ENCODE measurements around the gene CTSZ. TPM values are rescaled to one million over a fixed set of nuclear protein-coding genes. Genes with fewer than 3 reads are reported as not detected.

The CTSZ gene
- total RNA-seq, 1 experiment from 2014 or later: 113 TPM

DNA sequence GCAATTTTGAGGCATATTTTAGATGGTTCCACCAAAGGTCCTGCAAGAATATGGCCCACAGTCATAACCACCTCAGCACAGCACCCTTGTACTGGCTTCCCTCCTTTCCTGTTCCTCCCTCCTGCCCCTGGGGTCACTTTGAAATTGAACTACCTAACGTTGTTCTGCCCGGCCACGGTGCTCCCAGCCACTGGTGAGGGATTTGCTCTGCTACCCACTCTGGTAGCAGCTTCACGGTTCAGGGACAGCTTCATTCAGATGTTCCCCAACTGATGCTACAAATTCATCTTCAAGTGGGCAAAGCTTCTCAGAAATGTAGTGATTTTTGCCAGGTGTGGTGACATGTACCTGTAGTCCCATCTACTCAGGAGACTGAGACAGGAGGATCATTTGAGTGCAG lies 33.9 kb downstream of the CTSZ start:
- CTCF ChIA-PET: no interaction called here
- POLR2A ChIA-PET: no interaction called here
- no peaks in the 10 kb centered on the region for H3K4me1 ChIP-seq (ENCODE audit: control insufficient read depth, insufficient read depth, low read length)
- H3K9me3 ChIP-seq (ENCODE audit: control insufficient read depth, insufficient read depth, low read depth, low read length): no peaks in the 10 kb centered on the region
- intact Hi-C loops (cut with micrococcal nuclease; ENCODE audit: unreplicated experiment): no loop called here
- in situ Hi-C loops (cut with HindIII; ENCODE audit: low pct_unique_long_range_greater_than_20kb, low sequenced_read_pairs): no loop called here
- ATAC-seq (no peak), DNase-seq (ENCODE audit: low read depth, low spot score) (no peak)
- no peak overlapping the region for H3K4me3 ChIP-seq (ENCODE audit: low read depth in 2 of 2, low read length in 2 of 2)
- TF ChIP-seq, protein P1, sequence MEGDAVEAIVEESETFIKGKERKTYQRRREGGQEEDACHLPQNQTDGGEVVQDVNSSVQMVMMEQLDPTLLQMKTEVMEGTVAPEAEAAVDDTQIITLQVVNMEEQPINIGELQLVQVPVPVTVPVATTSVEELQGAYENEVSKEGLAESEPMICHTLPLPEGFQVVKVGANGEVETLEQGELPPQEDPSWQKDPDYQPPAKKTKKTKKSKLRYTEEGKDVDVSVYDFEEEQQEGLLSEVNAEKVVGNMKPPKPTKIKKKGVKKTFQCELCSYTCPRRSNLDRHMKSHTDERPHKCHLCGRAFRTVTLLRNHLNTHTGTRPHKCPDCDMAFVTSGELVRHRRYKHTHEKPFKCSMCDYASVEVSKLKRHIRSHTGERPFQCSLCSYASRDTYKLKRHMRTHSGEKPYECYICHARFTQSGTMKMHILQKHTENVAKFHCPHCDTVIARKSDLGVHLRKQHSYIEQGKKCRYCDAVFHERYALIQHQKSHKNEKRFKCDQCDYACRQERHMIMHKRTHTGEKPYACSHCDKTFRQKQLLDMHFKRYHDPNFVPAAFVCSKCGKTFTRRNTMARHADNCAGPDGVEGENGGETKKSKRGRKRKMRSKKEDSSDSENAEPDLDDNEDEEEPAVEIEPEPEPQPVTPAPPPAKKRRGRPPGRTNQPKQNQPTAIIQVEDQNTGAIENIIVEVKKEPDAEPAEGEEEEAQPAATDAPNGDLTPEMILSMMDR (IDR thresholded peaks at IDR 0.05): no peak
- no peaks in the 10 kb centered on the region for H3K27me3 ChIP-seq (ENCODE audit: control insufficient read depth, insufficient read depth, low read length)
- H3K36me3 ChIP-seq (ENCODE audit: control insufficient read depth, insufficient read depth, low read length): no peaks in the 10 kb centered on the region
- no peak overlapping the region for H3K27ac ChIP-seq (ENCODE audit: low read length)
- BruUV-seq (replicated peaks): no TSS peak

DNA sequence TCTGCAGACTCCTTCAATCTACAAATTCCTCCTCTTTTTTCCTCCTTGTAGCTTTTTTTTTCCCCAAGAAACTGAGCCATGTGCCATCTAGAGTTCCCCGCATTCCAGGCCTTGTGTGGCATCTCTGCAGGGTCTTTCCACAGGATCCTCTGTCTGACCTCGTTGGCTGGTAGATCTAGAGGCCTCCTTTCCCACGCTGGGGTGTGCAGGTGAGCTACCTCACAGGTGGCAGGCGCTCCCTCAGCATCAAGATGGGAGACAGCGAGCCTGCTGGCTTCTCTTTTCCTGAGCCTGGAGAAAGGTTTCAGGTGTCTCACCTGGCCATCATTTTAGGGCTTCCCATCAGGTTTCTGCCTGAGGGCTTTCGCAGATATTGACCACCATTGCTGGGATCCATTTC lies 35.6 kb downstream of the CTSZ start:
- DNase-seq (ENCODE audit: low read depth, low spot score): no peak
- in situ Hi-C loops (cut with HindIII; ENCODE audit: low pct_unique_long_range_greater_than_20kb, low sequenced_read_pairs): no loop called here

More for the DNA sequence above, 35.6 kb downstream of the CTSZ start:
- intact Hi-C loops (cut with micrococcal nuclease; ENCODE audit: unreplicated experiment): no loop called here
- CTCF ChIA-PET: no interaction called here
- POLR2A ChIA-PET: interaction anchor here (0.7 kb wide), 1 partner anchor 56 kb away, joined by 3 read pairs; no protein-coding TSS in a partner anchor
- Histone ChIP-seq H3K27me3 (ENCODE audit: control insufficient read depth, insufficient read depth, low read length) (no peaks in the 10 kb centered on the region), H3K27ac (ENCODE audit: low read length) (no peak overlapping the region), H3K9me3 (ENCODE audit: control insufficient read depth, insufficient read depth, low read depth, low read length) (no peaks in the 10 kb centered on the region), H3K36me3 (ENCODE audit: control insufficient read depth, insufficient read depth, low read length) (no peaks in the 10 kb centered on the region), H3K4me1 (ENCODE audit: control insufficient read depth, insufficient read depth, low read length) (no peaks in the 10 kb centered on the region), H3K4me3 (ENCODE audit: low read depth in 2 of 2, low read length in 2 of 2) (no peak overlapping the region)
- BruUV-seq (replicated peaks): no TSS peak
- TF ChIP-seq SIN3A (IDR thresholded peaks at IDR 0.05; ENCODE audit: borderline replicate concordance, insufficient read depth, low read depth, low read length): no peak
- TF ChIP-seq, protein P2, sequence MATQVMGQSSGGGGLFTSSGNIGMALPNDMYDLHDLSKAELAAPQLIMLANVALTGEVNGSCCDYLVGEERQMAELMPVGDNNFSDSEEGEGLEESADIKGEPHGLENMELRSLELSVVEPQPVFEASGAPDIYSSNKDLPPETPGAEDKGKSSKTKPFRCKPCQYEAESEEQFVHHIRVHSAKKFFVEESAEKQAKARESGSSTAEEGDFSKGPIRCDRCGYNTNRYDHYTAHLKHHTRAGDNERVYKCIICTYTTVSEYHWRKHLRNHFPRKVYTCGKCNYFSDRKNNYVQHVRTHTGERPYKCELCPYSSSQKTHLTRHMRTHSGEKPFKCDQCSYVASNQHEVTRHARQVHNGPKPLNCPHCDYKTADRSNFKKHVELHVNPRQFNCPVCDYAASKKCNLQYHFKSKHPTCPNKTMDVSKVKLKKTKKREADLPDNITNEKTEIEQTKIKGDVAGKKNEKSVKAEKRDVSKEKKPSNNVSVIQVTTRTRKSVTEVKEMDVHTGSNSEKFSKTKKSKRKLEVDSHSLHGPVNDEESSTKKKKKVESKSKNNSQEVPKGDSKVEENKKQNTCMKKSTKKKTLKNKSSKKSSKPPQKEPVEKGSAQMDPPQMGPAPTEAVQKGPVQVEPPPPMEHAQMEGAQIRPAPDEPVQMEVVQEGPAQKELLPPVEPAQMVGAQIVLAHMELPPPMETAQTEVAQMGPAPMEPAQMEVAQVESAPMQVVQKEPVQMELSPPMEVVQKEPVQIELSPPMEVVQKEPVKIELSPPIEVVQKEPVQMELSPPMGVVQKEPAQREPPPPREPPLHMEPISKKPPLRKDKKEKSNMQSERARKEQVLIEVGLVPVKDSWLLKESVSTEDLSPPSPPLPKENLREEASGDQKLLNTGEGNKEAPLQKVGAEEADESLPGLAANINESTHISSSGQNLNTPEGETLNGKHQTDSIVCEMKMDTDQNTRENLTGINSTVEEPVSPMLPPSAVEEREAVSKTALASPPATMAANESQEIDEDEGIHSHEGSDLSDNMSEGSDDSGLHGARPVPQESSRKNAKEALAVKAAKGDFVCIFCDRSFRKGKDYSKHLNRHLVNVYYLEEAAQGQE (IDR thresholded peaks at IDR 0.05; ENCODE audit: insufficient read depth in 1 of 2, low read depth in 2 of 2, low read length in 1 of 2): no peak
- no peak for TF ChIP-seq TCF7L2 (IDR thresholded peaks at IDR 0.05; ENCODE audit: low read depth, low read length)
- TF ChIP-seq POLR2AphosphoS5 (IDR thresholded peaks at IDR 0.05; ENCODE audit: low read depth, low read length): no peak
- TF ChIP-seq, protein P1 (IDR thresholded peaks at IDR 0.05): no peak
- ATAC-seq: no peak

Measured in Panc1 (cell line).